A673 (cell line): ENCODE results near the gene APOBEC3A. TPM values are rescaled to one million over a fixed set of nuclear protein-coding genes. Genes with fewer than 3 reads are reported as not detected.

Experiments
- BruUV-seq: library from RNA; stranded (reverse); fragments of 400-500 nt; replicated peaks from 2 replicates; lab custom pipeline; 2021; lab: Mats Ljungman, UMichigan
- CTCF ChIA-PET: fragments of 300-600 bp; sonication (Branson Sonifier 250); formaldehyde crosslinking; loops from one replicate; lab custom pipeline; 2022; ENCODE audit warnings: antibody characterized with exemption; lab: Charles Lee
- POLR2A ChIA-PET: fragments of 300-600 bp; sonication (Branson Sonifier 250); formaldehyde crosslinking; loops from one replicate; lab custom pipeline; 2022; ENCODE audit warnings: antibody characterized with exemption; ENCODE audit not compliant: low non-redundant PET; lab: Charles Lee
- DNase-seq: peaks from one replicate; pipeline ENCODE4 v3.0.0-alpha.2; 2015; ENCODE audit warnings: low spot score
- H3K27ac ChIP-seq: fragments of 200-600 bp; sonication (generic); 2 replicates; pipeline ENCODE4 v1.5.1; 2016; ENCODE audit warnings: mixed run types, low read depth, mild to moderate bottlenecking, mixed read lengths, antibody characterized with exemption, low read length; ENCODE audit not compliant: poor library complexity, severe bottlenecking
- H3K27me3 ChIP-seq: fragments of 200-600 bp; sonication (generic); replicated peaks from 2 replicates; pipeline ENCODE4 v1.6.1; 2017; ENCODE audit warnings: mixed run types, low read depth, mild to moderate bottlenecking, mixed read lengths, antibody characterized with exemption, low read length; ENCODE audit not compliant: insufficient read depth, poor library complexity
- H3K36me3 ChIP-seq: fragments of 200-600 bp; sonication (generic); 2 replicates; pipeline ENCODE4 v1.6.1; 2016; ENCODE audit warnings: mixed run types, mild to moderate bottlenecking, mixed read lengths, antibody characterized with exemption, low read length; ENCODE audit not compliant: insufficient read depth, poor library complexity, severe bottlenecking
- H3K4me1 ChIP-seq: fragments of 200-600 bp; sonication (generic); 2 replicates; pipeline ENCODE4 v1.6.1; 2017; ENCODE audit warnings: mixed run types, mild to moderate bottlenecking, mixed read lengths, antibody characterized with exemption, low read length; ENCODE audit not compliant: insufficient read depth, poor library complexity, severe bottlenecking
- H3K4me3 ChIP-seq: fragments of 200-600 bp; sonication (generic); 2 replicates; pipeline ENCODE4 v1.5.1; 2016; ENCODE audit warnings: low read depth, mixed run types, mild to moderate bottlenecking, mixed read lengths, low read length; ENCODE audit not compliant: poor library complexity, severe bottlenecking
- H3K9me3 ChIP-seq: fragments of 200-600 bp; sonication (generic); 2 replicates; pipeline ENCODE4 v1.6.1; 2016; ENCODE audit warnings: mixed run types, low read depth, mild to moderate bottlenecking, mixed read lengths, antibody characterized with exemption, low read length; ENCODE audit not compliant: poor library complexity, severe bottlenecking
- EZH2 ChIP-seq: fragments of 200-600 bp; sonication (generic); IDR thresholded peaks from 2 replicates; pipeline ENCODE4 v1.6.1; 2017; ENCODE audit warnings: borderline replicate concordance, low read depth, mild to moderate bottlenecking, mixed read lengths, antibody characterized with exemption, low read length; ENCODE audit not compliant: poor library complexity, severe bottlenecking
- intact Hi-C: fragments of 100-400 bp; cut with micrococcal nuclease; formaldehyde crosslinking; loops from one replicate; pipeline ENCODE4 v1.10.0; 2022; ENCODE audit not compliant: unreplicated experiment
- total RNA-seq: library from RNA; stranded (reverse); gene quantifications from 2 replicates; pipeline ENCODE4 v1.2.3, GENCODE V29; 2021
- TF ChIP-seq, protein P1 (sequence below): fragments of 300-800, 200-600 bp; sonication (generic); conservative IDR thresholded peaks from 2 replicates; pipeline ENCODE4 v1.5.1; 2017; ENCODE audit warnings: low read depth, mild to moderate bottlenecking, antibody characterized with exemption, low read length, moderate library complexity, mixed read lengths

Gene APOBEC3A
- total RNA-seq, 1 experiment from 2014 or later: not detected

DNA sequence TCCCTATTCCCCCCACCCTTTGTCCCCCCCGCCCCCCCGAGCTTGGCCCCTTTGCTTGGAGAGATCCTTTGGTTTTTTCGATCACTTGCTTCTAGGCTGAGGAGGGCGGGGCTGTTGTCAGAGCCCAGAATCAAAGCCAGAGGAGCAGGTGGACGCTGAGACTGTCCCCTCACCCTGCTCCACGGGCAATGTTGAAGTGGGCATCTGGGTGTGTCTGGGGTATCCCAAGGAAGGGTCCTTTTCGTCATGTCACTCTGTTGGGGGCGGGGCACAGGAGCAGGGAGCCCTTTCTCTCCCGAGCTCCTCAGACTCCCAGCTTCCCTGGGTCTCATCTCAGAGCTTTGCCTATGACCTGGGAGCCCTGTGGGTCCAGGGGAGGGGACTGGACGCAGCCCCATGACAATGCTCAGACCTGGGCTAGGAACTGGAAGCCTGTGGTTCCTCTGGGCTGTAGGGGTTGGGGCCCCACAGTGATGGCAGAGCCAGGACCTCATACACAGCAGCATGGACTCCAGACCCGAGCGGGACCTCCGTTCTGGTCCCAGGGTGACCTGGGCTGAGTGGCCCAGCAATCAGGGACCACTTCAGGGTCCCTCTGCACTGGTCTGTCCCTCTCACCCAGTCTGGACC is 2.9 kb upstream of the APOBEC3A start:
- Histone ChIP-seq H3K27ac (no peak overlapping the region), H3K9me3 (no peaks in the 10 kb centered on the region), H3K4me1 (no peaks in the 10 kb centered on the region), H3K27me3 (no peaks in the 10 kb centered on the region), H3K4me3 (no peak overlapping the region), H3K36me3 (no peaks in the 10 kb centered on the region)
- intact Hi-C loops: no loop called here
- ChIA-PET POLR2A (no interaction called here), CTCF (no interaction called here)
- no peak for DNase-seq
- TF ChIP-seq EZH2: no peak
- TF ChIP-seq, protein P1, sequence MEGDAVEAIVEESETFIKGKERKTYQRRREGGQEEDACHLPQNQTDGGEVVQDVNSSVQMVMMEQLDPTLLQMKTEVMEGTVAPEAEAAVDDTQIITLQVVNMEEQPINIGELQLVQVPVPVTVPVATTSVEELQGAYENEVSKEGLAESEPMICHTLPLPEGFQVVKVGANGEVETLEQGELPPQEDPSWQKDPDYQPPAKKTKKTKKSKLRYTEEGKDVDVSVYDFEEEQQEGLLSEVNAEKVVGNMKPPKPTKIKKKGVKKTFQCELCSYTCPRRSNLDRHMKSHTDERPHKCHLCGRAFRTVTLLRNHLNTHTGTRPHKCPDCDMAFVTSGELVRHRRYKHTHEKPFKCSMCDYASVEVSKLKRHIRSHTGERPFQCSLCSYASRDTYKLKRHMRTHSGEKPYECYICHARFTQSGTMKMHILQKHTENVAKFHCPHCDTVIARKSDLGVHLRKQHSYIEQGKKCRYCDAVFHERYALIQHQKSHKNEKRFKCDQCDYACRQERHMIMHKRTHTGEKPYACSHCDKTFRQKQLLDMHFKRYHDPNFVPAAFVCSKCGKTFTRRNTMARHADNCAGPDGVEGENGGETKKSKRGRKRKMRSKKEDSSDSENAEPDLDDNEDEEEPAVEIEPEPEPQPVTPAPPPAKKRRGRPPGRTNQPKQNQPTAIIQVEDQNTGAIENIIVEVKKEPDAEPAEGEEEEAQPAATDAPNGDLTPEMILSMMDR: no peak
- no TSS peak for BruUV-seq

DNA sequence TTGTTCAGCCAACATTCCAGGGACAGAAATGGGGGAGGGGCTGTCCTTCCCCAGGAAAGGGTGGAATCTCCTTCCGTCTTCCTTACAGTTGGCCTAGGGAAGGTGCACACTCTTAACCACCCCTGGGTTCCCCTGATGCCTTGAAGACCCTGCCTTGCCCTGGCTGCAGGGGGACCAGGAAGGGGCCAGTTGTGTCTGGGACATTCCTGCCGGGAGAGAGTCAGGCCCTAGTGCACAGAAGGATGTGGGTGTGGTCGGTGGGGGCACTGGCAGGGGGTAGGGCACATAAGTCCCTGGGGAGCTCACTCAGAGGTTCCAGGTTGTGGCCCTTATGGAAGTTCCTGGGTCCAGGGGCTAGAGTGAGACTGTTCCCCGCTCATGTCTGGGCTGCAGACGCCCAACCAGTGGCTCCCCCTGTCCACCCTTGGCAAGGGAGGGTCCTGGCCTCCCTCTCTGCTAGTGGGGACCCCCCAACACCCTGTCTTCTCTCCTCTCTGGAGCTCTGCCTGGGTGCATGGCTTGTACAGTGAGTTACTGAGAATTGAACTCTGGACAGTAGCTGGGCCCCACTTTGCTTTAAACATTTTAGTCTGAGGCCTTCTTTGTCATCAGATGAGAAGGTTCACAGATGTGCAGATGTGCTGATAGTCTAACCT is 2.0 kb upstream of the APOBEC3A start:
- Histone ChIP-seq H3K27me3 (no peaks in the 10 kb centered on the region), H3K27ac (no peak overlapping the region), H3K9me3 (no peaks in the 10 kb centered on the region), H3K4me1 (no peaks in the 10 kb centered on the region), H3K4me3 (no peak overlapping the region), H3K36me3 (no peaks in the 10 kb centered on the region)
- DNase-seq: no peak
- CTCF ChIA-PET: no interaction called here
- no TSS peak for BruUV-seq
- TF ChIP-seq, protein P1: no peak
- TF ChIP-seq EZH2: no peak
- intact Hi-C loops: no loop called here
- POLR2A ChIA-PET: no interaction called here

DNA sequence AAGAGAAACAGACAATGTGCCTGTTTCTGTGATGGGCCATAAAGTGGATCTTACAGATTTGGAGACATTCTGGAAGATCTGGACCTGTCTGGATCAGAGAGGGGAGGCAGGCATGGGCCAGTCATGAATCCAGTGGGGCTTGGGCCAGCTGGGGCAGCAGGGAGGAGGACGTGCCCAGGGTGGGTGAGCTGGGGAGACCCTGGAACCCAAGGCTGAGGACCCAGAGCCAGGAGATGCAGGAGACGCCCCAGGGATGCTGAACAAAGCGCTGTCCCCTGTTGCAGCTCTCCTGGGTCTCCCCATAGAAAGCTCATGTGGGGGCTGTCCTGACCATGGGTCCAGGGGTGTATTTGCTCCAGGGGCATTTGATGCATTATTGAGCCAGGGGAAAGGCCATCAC is 1.5 kb upstream of the APOBEC3A start:
- POLR2A ChIA-PET: no interaction called here
- Histone ChIP-seq H3K27ac (no peak overlapping the region), H3K27me3 (no peaks in the 10 kb centered on the region), H3K9me3 (no peaks in the 10 kb centered on the region), H3K4me3 (no peak overlapping the region), H3K4me1 (no peaks in the 10 kb centered on the region), H3K36me3 (no peaks in the 10 kb centered on the region)
- no TSS peak for BruUV-seq
- no peak for DNase-seq
- TF ChIP-seq, protein P1: no peak
- TF ChIP-seq EZH2: no peak
- intact Hi-C loops: no loop called here
- CTCF ChIA-PET: no interaction called here
